Measurements from ENCODE around the gene DAPP1. TPM values are rescaled to one million over a fixed set of nuclear protein-coding genes. Genes with fewer than 3 reads are reported as not detected.
A peak's percentile ranks its signal among the peaks of the same experiment; 100 is the strongest.

Gene DAPP1
- total RNA-seq, 2 experiments from 2014 or later = 8.3 to 9.1 TPM

DNA sequence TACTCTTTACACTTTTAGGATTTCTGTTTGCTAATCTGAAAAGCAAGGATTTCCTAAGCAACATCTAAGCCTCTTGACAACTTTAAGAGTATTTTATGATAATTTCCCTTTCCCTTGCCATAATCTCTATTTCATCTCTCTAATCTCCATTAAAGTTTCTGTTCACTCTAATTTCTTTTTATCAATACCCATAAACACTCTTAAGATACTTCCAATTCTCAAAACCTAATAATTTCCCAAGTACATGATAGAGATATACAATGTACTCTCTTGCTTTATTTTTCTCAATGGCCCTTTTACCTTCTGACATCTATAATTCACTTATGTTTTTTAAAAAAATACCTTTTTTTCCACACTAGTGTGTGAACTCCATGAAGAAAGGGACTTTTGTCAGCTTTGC lies 26.8 kb downstream of the DAPP1 start:
- ChIA-PET CTCF (interaction anchor here (0.8 kb wide), 1 partner anchor 10 kb away, joined by 3 read pairs; no protein-coding TSS in a partner anchor), POLR2A (interaction anchor here (0.6 to 5.1 kb wide), 3 partner anchors 11 to 27 kb away, joined by 3 to 35 read pairs (median 4); partner anchors contain the start of gene DAPP1)
- H3K36me3 ChIP-seq (ENCODE audit: insufficient read depth, low read length) = peaks cover 15% of the 10 kb centered on the region
- H3K27me3 Mint-ChIP-seq = no peaks in the 10 kb centered on the region
- DNase-seq = no peak
- H3K9me3 Mint-ChIP-seq = no peaks in the 10 kb centered on the region
- peaks cover 48% of the 10 kb centered on the region for H3K36me3 Mint-ChIP-seq (ENCODE audit: low read depth)
- H3K9me3 ChIP-seq (ENCODE audit: control insufficient read depth in 1 of 2, insufficient read depth in 1 of 2, low read length in 2 of 2) = no peaks in the 10 kb centered on the region
- H3K4me1 ChIP-seq (ENCODE audit: insufficient read depth, low read length) = peaks cover 23% of the 10 kb centered on the region
- H3K27ac Mint-ChIP-seq = peak overlapping the region; percentile 86
- H3K27ac ChIP-seq (ENCODE audit: low read depth in 1 of 2, low read length in 2 of 2) = no peak overlapping the region
- peaks cover 38% of the 10 kb centered on the region for H3K4me1 Mint-ChIP-seq (ENCODE audit: low read depth)
- TF ChIP-seq, protein P1, sequence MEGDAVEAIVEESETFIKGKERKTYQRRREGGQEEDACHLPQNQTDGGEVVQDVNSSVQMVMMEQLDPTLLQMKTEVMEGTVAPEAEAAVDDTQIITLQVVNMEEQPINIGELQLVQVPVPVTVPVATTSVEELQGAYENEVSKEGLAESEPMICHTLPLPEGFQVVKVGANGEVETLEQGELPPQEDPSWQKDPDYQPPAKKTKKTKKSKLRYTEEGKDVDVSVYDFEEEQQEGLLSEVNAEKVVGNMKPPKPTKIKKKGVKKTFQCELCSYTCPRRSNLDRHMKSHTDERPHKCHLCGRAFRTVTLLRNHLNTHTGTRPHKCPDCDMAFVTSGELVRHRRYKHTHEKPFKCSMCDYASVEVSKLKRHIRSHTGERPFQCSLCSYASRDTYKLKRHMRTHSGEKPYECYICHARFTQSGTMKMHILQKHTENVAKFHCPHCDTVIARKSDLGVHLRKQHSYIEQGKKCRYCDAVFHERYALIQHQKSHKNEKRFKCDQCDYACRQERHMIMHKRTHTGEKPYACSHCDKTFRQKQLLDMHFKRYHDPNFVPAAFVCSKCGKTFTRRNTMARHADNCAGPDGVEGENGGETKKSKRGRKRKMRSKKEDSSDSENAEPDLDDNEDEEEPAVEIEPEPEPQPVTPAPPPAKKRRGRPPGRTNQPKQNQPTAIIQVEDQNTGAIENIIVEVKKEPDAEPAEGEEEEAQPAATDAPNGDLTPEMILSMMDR (IDR thresholded peaks at IDR 0.05) = no peak
- no peak overlapping the region for H3K4me3 ChIP-seq (ENCODE audit: low read length)
- ATAC-seq (ENCODE audit: poor library complexity) = no peak
- no peak overlapping the region for H3K4me3 Mint-ChIP-seq
- H3K27me3 ChIP-seq (ENCODE audit: control insufficient read depth in 1 of 2, insufficient read depth in 2 of 2, low read length in 2 of 2) = no peaks in the 10 kb centered on the region
- intact Hi-C loops (cut with DNase I, micrococcal nuclease) = loop anchor here in 1 of 2 experiments (5.0 kb wide), 1 partner anchor 39 kb away; no protein-coding TSS in a partner anchor

DNA sequence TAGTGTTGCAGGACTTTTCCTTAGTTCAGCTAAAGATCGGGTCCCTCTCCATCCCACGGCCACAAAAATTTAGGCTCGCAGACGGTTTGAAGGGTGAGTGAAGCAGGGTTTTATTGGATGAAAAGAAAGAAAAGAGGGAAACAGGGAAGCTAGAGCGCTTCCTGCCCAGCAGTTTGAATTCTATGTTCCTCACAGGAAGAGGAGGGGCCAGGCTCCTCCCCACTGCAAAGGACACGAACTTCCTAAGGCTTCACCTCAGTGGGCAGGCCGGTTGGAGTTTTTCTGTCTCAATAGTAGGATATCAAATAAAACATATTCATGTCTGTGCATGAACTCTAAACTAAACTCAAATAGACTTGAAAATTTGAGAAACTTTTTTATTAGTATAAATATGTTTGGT lies 27.4 kb downstream of the DAPP1 start:
- peaks cover 26% of the 10 kb centered on the region for H3K4me1 ChIP-seq (ENCODE audit: insufficient read depth, low read length)
- ATAC-seq (ENCODE audit: poor library complexity) = no peak
- Mint-ChIP-seq H3K9me3 (no peaks in the 10 kb centered on the region), H3K4me3 (no peak overlapping the region), H3K4me1 (ENCODE audit: low read depth) (peaks cover 45% of the 10 kb centered on the region), H3K36me3 (ENCODE audit: low read depth) (peaks cover 42% of the 10 kb centered on the region), H3K27ac (peak overlapping the region; percentile 86), H3K27me3 (no peaks in the 10 kb centered on the region)
- H3K27me3 ChIP-seq (ENCODE audit: control insufficient read depth in 1 of 2, insufficient read depth in 2 of 2, low read length in 2 of 2) = no peaks in the 10 kb centered on the region
- H3K4me3 ChIP-seq (ENCODE audit: low read length) = no peak overlapping the region
- DNase-seq = no peak
- no peaks in the 10 kb centered on the region for H3K9me3 ChIP-seq (ENCODE audit: control insufficient read depth in 1 of 2, insufficient read depth in 1 of 2, low read length in 2 of 2)
- POLR2A ChIA-PET = interaction anchor here (0.7 to 5.1 kb wide), 3 partner anchors 12 to 50 kb away, joined by 3 to 35 read pairs (median 10); partner anchors contain the start of genes DAPP1 and LAMTOR3
- CTCF ChIA-PET = interaction anchor here (0.8 kb wide), 1 partner anchor 9 kb away, joined by 3 read pairs; no protein-coding TSS in a partner anchor
- H3K36me3 ChIP-seq (ENCODE audit: insufficient read depth, low read length) = peaks cover 10% of the 10 kb centered on the region
- H3K27ac ChIP-seq (ENCODE audit: low read depth in 1 of 2, low read length in 2 of 2) = no peak overlapping the region
- intact Hi-C loops (cut with DNase I, micrococcal nuclease) = loop anchor here in 1 of 2 experiments (5.0 kb wide), 1 partner anchor 38 kb away; no protein-coding TSS in a partner anchor
- TF ChIP-seq, protein P1 (IDR thresholded peaks at IDR 0.05) = no peak

DNA sequence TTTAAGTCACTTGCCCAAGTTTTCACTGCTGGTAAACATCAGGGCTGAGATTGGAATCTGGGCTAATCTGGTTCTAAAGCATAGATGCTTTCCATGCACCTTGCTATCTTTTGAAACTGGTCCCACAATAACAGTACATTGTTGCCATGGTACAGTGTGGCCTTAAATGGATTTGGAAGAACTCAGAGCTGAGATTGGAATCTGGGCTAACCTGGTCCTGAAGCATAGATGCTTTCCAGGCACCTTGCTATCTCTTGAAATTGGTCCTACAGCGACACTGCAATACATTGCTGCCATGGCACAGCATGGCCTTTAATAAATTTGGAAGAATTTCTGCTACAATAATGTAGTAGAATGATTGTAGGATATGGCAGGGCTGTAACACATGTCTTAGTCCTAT lies 28.6 kb downstream of the DAPP1 start:
- peak overlapping the region; percentile 37 to 68 for H3K27ac ChIP-seq (ENCODE audit: low read depth in 1 of 2, low read length in 2 of 2)
- no peak overlapping the region for H3K4me3 ChIP-seq (ENCODE audit: low read length)
- POLR2A ChIA-PET = interaction anchor here (0.7 to 5.1 kb wide), 8 partner anchors 9 to 282 kb away, joined by 3 to 35 read pairs (median 8); partner anchors contain the start of genes DAPP1, DNAJB14, H2AZ1 and LAMTOR3
- Mint-ChIP-seq H3K27me3 (no peaks in the 10 kb centered on the region), H3K9me3 (no peaks in the 10 kb centered on the region), H3K4me3 (no peak overlapping the region), H3K4me1 (ENCODE audit: low read depth) (peaks cover 52% of the 10 kb centered on the region), H3K36me3 (ENCODE audit: low read depth) (peaks cover 37% of the 10 kb centered on the region), H3K27ac (peak overlapping the region; percentile 86)
- intact Hi-C loops (cut with DNase I, micrococcal nuclease) = loop anchor here in 1 of 2 experiments (5.0 kb wide), 1 partner anchor 42 kb away; no protein-coding TSS in a partner anchor
- TF ChIP-seq, protein P1 (IDR thresholded peaks at IDR 0.05) = no peak
- H3K4me1 ChIP-seq (ENCODE audit: insufficient read depth, low read length) = peaks cover 26% of the 10 kb centered on the region
- H3K27me3 ChIP-seq (ENCODE audit: control insufficient read depth in 1 of 2, insufficient read depth in 2 of 2, low read length in 2 of 2) = no peaks in the 10 kb centered on the region
- ATAC-seq (ENCODE audit: poor library complexity) (no peak), DNase-seq (no peak)
- CTCF ChIA-PET = no interaction called here
- peaks cover 9% of the 10 kb centered on the region for H3K36me3 ChIP-seq (ENCODE audit: insufficient read depth, low read length)
- no peaks in the 10 kb centered on the region for H3K9me3 ChIP-seq (ENCODE audit: control insufficient read depth in 1 of 2, insufficient read depth in 1 of 2, low read length in 2 of 2)
